IMR-90 (cell line): ENCODE results near the gene CTPS1. TPM values are rescaled to one million over a fixed set of nuclear protein-coding genes. Genes with fewer than 3 reads are reported as not detected.

Source experiments
- ATAC-seq: fragments of 200-7000 bp; cut with Tn5 transposase; 2 replicates; pipeline ENCODE4 v1.9.1; 2020; ENCODE audit warnings: low read depth, mild to moderate bottlenecking, moderate library complexity
- BruUV-seq: library from RNA; stranded (reverse); fragments of 400-500 nt; replicated peaks from 2 replicates; lab custom pipeline; 2021; lab: Mats Ljungman, UMichigan
- CTCF ChIA-PET: fragments of 300-600 bp; formaldehyde crosslinking; extraction: SDS; loops from one replicate; lab custom pipeline; 2021; ENCODE audit warnings: antibody characterized with exemption; lab: Yijun Ruan, JAX
- POLR2A ChIA-PET: fragments of 300-600 bp; sonication (Branson Sonifier 250); formaldehyde crosslinking; loops from one replicate; lab custom pipeline; 2022; ENCODE audit warnings: antibody characterized with exemption; ENCODE audit not compliant: unreplicated experiment; lab: Charles Lee
- DNase-seq: peaks from one replicate; pipeline ENCODE4 v3.0.0; 2013
- H2AFZ ChIP-seq: replicated peaks from 2 replicates; pipeline ENCODE3; 2013; ENCODE audit warnings: low read length, mild to moderate bottlenecking; ENCODE audit not compliant: poor library complexity
- H2AK5ac ChIP-seq: 2 replicates; pipeline ENCODE4 v1.6.1; 2013; ENCODE audit warnings: low read depth, low read length, inconsistent platforms
- H2AK9ac ChIP-seq: replicated peaks from 2 replicates; pipeline ENCODE3; 2013; ENCODE audit warnings: mild to moderate bottlenecking, low read depth, low read length, moderate library complexity; ENCODE audit not compliant: poor library complexity
- H2BK120ac ChIP-seq: 2 replicates; pipeline ENCODE4 v1.6.1; 2013; ENCODE audit warnings: low read depth, low read length, inconsistent platforms
- H2BK15ac ChIP-seq: 3 replicates; pipeline ENCODE4 v1.6.1; 2013; ENCODE audit warnings: low read depth, low read length, inconsistent platforms
- H2BK20ac ChIP-seq: 2 replicates; pipeline ENCODE4 v1.6.1; 2013; ENCODE audit warnings: low read depth, mild to moderate bottlenecking, inconsistent platforms, low read length, moderate library complexity
- H2BK5ac ChIP-seq: 2 replicates; pipeline ENCODE4 v1.6.1; 2013; ENCODE audit warnings: mild to moderate bottlenecking, low read depth, low read length, inconsistent platforms; ENCODE audit not compliant: poor library complexity, severe bottlenecking
- H3K14ac ChIP-seq: replicated peaks from 2 replicates; pipeline ENCODE4 v1.6.1; 2013; ENCODE audit warnings: low read depth, low read length, inconsistent platforms
- H3K18ac ChIP-seq: 2 replicates; pipeline ENCODE4 v1.6.1; 2013; ENCODE audit warnings: low read depth, low read length, control low read depth
- H3K23ac ChIP-seq: 2 replicates; pipeline ENCODE4 v1.6.1; 2013; ENCODE audit warnings: low read depth, low read length, inconsistent platforms
- H3K27ac ChIP-seq: 2 replicates; pipeline ENCODE4 v1.5.1; 2013; ENCODE audit warnings: mild to moderate bottlenecking, control low read depth, low read length; ENCODE audit not compliant: insufficient read depth
- H3K27me3 ChIP-seq: 2 replicates; pipeline ENCODE4 v1.6.1; 2013; ENCODE audit warnings: low read length; ENCODE audit not compliant: control insufficient read depth, insufficient read depth
- H3K36me3 ChIP-seq: 2 replicates; pipeline ENCODE4 v1.6.1; 2013; ENCODE audit warnings: low read length, mixed read lengths; ENCODE audit not compliant: control insufficient read depth, insufficient read depth
- H3K4ac ChIP-seq: 2 replicates; pipeline ENCODE4 v1.6.1; 2013; ENCODE audit warnings: low read depth, low read length, inconsistent platforms
- H3K4me1 ChIP-seq: 2 replicates; pipeline ENCODE4 v1.6.1; 2013; ENCODE audit warnings: low read length, mixed read lengths; ENCODE audit not compliant: control insufficient read depth, insufficient read depth
- H3K4me2 ChIP-seq: 2 replicates; pipeline ENCODE4 v1.6.1; 2013; ENCODE audit warnings: low read depth, mild to moderate bottlenecking, control low read depth, low read length, moderate library complexity
- H3K4me3 ChIP-seq: 2 replicates; pipeline ENCODE4 v1.5.1; 2013; ENCODE audit warnings: low read depth, mild to moderate bottlenecking, control low read depth, low read length, moderate library complexity; ENCODE audit not compliant: insufficient read depth
- H3K56ac ChIP-seq: 2 replicates; pipeline ENCODE4 v1.6.1; 2013; ENCODE audit warnings: low read length, inconsistent platforms; ENCODE audit not compliant: insufficient read depth; ENCODE audit errors: extremely low read depth
- H3K79me1 ChIP-seq, 2 experiments: 2 replicates each; pipeline ENCODE4 v1.6.1; 2013; ENCODE audit warnings: low read length in 2 of 2, inconsistent platforms in 1 of 2, low read depth in 1 of 2
- H3K9ac ChIP-seq: 2 replicates; pipeline ENCODE4 v1.6.1; 2013; ENCODE audit warnings: low read depth, low read length, control low read depth
- H3K9me1 ChIP-seq: 2 replicates; pipeline ENCODE4 v1.6.1; 2013; ENCODE audit warnings: low read length, inconsistent platforms; ENCODE audit not compliant: insufficient read depth
- H3K9me3 ChIP-seq: 2 replicates; pipeline ENCODE4 v1.6.1; 2013; ENCODE audit warnings: low read length; ENCODE audit not compliant: control insufficient read depth, insufficient read depth
- H4K20me1 ChIP-seq: 2 replicates; pipeline ENCODE4 v1.6.1; 2013; ENCODE audit warnings: low read length, inconsistent platforms; ENCODE audit not compliant: insufficient read depth
- H4K5ac ChIP-seq: 2 replicates; pipeline ENCODE4 v1.6.1; 2013; ENCODE audit warnings: mild to moderate bottlenecking, low read depth, low read length, control low read depth
- H4K8ac ChIP-seq, 2 experiments: 2 replicates each; pipeline ENCODE4 v1.6.1; 2013; ENCODE audit warnings: low read depth in 2 of 2, low read length in 2 of 2, control low read depth in 1 of 2, inconsistent platforms in 1 of 2
- H4K91ac ChIP-seq: 2 replicates; pipeline ENCODE4 v1.6.1; 2013; ENCODE audit warnings: low read depth, low read length, inconsistent platforms; ENCODE audit not compliant: insufficient read depth
- FOS ChIP-seq: fragments of 150-350 bp; IDR thresholded peaks from 2 replicates; pipeline ENCODE4 v1.6.1; 2016; ENCODE audit warnings: low read depth, low read length
- MAZ ChIP-seq: IDR thresholded peaks from 2 replicates; pipeline ENCODE4 v1.6.1; 2012; ENCODE audit warnings: low read depth, mild to moderate bottlenecking, low read length, improper control_type of control experiment, moderate library complexity, borderline replicate concordance
- MXI1 ChIP-seq: IDR thresholded peaks from 2 replicates; pipeline ENCODE4 v1.6.1; 2012; ENCODE audit warnings: low read depth, mild to moderate bottlenecking, low read length, moderate library complexity, borderline replicate concordance
- RFX5 ChIP-seq: IDR thresholded peaks from 2 replicates; pipeline ENCODE4 v1.8.0; 2012; ENCODE audit warnings: low read depth, mild to moderate bottlenecking, low read length, moderate library complexity
- WGBS, 2 experiments: methylation state at CpG; one replicate each; pipeline versions ENCODE4 v1.1.5 to v1.1.7; 2013; ENCODE audit warnings: missing lambda C conversion rate in 2 of 2; ENCODE audit not compliant: insufficient read length in 1 of 2; ENCODE audit errors: extremely low coverage in 2 of 2; 5-methylcytosine and 5-hydroxymethylcytosine counted together
- dilution Hi-C: fragments of 300-500 bp; cut with HindIII; formaldehyde crosslinking; loops from one replicate; pipeline ENCODE4 v1.14.3; 2018; ENCODE audit warnings: low sequenced_read_pairs; ENCODE audit not compliant: unreplicated experiment
- in situ Hi-C: fragments of 300-500 bp; cut with MboI; formaldehyde crosslinking; loops from 3 replicates; pipeline ENCODE4 v1.14.3; 2019; ENCODE audit warnings: low sequenced_read_pairs, inconsistent platforms, mixed read lengths
- intact Hi-C: fragments of 100-400 bp; cut with micrococcal nuclease; formaldehyde crosslinking; loops from 2 replicates; pipeline ENCODE4 v1.10.0; 2022
- polyA plus RNA-seq, 3 experiments: library from polyadenylated mRNA; depleted of rRNA; stranded (reverse); fragments of >200 nt; gene quantifications; 2 replicates each; pipeline ENCODE4 v1.2.3, GENCODE V29; 2012; ENCODE audit warnings: low replicate concordance in 1 of 3
- total RNA-seq: library from RNA; depleted of rRNA; stranded (reverse); fragments of >200 nt; gene quantifications from 2 replicates; pipeline ENCODE4 v1.2.3, GENCODE V29; 2012
- TF ChIP-seq, protein P1 (sequence below): fragments of 150-350 bp; IDR thresholded peaks from 2 replicates; pipeline ENCODE4 v1.6.1; 2017; ENCODE audit warnings: mild to moderate bottlenecking, antibody characterized with exemption, low read length, low read depth

The CTPS1 gene
- total and polyA plus RNA-seq, 2 of the 4 experiments (the other 2 are of a cell fraction) = 40.4 to 41.0 TPM

DNA sequence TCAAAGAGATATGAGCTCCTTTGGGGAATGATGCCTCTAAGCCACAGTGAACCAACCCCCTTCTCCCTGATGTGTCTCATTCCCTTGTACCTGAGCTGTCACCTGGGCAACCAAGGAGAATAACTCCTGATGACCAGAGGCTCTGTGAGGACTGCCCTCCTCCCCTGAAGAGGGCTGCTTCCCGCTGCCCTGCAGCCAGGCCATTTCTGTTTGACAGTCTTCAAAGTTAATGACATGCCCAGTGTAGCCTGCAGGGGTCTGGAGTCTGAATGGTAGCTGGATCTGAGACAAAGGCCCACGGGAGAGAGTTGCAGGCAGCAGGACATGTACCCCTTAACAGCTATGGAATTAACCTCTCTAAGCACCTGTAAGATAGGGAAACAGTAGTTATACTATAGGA, 45.5 kb downstream of the CTPS1 start:
- Histone ChIP-seq H3K4ac (no peak overlapping the region), H2AFZ (no peak overlapping the region), H3K4me3 (no peak overlapping the region), H3K9me1 (peaks cover 21% of the 10 kb centered on the region), H3K27me3 (no peaks in the 10 kb centered on the region), H3K9me3 (no peaks in the 10 kb centered on the region), H2BK5ac (no peak overlapping the region), H3K56ac (no peak overlapping the region), H3K4me2 (no peak overlapping the region), H3K18ac (no peak overlapping the region), H2BK15ac (no peak overlapping the region), H4K20me1 (peaks cover 4% of the 10 kb centered on the region; the same call in 1 of the 2 replicates), H3K9ac (no peak overlapping the region), H3K14ac (no peak overlapping the region), H3K27ac (no peak overlapping the region), H4K91ac (no peak overlapping the region), H3K36me3 (peaks cover 22% of the 10 kb centered on the region), H4K8ac (no peak overlapping the region), H2AK9ac (no peak overlapping the region), H3K23ac (no peak overlapping the region), H4K5ac (no peak overlapping the region), H2BK20ac (no peak overlapping the region), H2AK5ac (no peak overlapping the region), H3K79me1 (no peaks in the 10 kb centered on the region; a peak in 1 of 4 replicates), H3K4me1 (peaks cover 5% of the 10 kb centered on the region), H2BK120ac (no peak overlapping the region)
- intact Hi-C loops = loop anchor here (5.0 kb wide), 1 partner anchor 407 kb away; no protein-coding TSS in a partner anchor
- CTCF ChIA-PET = interaction anchor here (0.9 kb wide), 1 partner anchor 98 kb away, joined by 3 read pairs; no protein-coding TSS in a partner anchor
- TF ChIP-seq MAZ (no peak), MXI1 (no peak), FOS (no peak), RFX5 (no peak)
- TF ChIP-seq, protein P1, sequence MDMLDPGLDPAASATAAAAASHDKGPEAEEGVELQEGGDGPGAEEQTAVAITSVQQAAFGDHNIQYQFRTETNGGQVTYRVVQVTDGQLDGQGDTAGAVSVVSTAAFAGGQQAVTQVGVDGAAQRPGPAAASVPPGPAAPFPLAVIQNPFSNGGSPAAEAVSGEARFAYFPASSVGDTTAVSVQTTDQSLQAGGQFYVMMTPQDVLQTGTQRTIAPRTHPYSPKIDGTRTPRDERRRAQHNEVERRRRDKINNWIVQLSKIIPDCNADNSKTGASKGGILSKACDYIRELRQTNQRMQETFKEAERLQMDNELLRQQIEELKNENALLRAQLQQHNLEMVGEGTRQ = no peak
- no CpG with 5 or more reads among the region's 2 CpGs for WGBS, 2 experiments
- no TSS peak for BruUV-seq
- in situ Hi-C loops = loop anchor here (25.0 kb wide), 1 partner anchor 387 kb away; no protein-coding TSS in a partner anchor
- dilution Hi-C loops = no loop called here
- POLR2A ChIA-PET = interaction anchor here (0.6 kb wide), 1 partner anchor 90 kb away, joined by 20 read pairs; no protein-coding TSS in a partner anchor
- ATAC-seq (no peak), DNase-seq (no peak)
